Neural cell (in vitro differentiated cells): ENCODE measurements around the gene SNX17. TPM values are rescaled to one million over a fixed set of nuclear protein-coding genes. Genes with fewer than 3 reads are reported as not detected.

ENCODE experiments used
- H2AFZ ChIP-seq: fragments of 200-600, 300-800 bp; sonication (generic), shearing (Covaris generic); 2 replicates; pipeline ENCODE4 v1.6.0; 2014; ENCODE audit warnings: low read depth, mild to moderate bottlenecking, antibody characterized with exemption, low read length, moderate library complexity
- H3F3A ChIP-seq: fragments of 200-600 bp; shearing (Covaris generic); 2 replicates; pipeline ENCODE4 v1.6.1; 2016; ENCODE audit warnings: mild to moderate bottlenecking, moderate library complexity, mixed read lengths, antibody characterized with exemption, low read length; ENCODE audit not compliant: insufficient read depth, poor library complexity, severe bottlenecking
- H3K27ac ChIP-seq: fragments of 200-600, 300-800 bp; sonication (generic), shearing (Covaris generic); 2 replicates; pipeline ENCODE4 v1.5.1; 2014; ENCODE audit warnings: mild to moderate bottlenecking, low read length, moderate library complexity
- H3K27me3 ChIP-seq: fragments of 300-800, 200-600 bp; sonication (generic), shearing (Covaris generic); 2 replicates; pipeline ENCODE4 v1.6.0; 2014; ENCODE audit warnings: mild to moderate bottlenecking, low read depth, low read length, moderate library complexity; ENCODE audit not compliant: insufficient read depth
- H3K36me3 ChIP-seq: fragments of 300-800, 200-600 bp; sonication (generic), shearing (Covaris generic); 2 replicates; pipeline ENCODE4 v1.5.1; 2014; ENCODE audit warnings: mild to moderate bottlenecking, antibody characterized with exemption, low read length, moderate library complexity; ENCODE audit not compliant: insufficient read depth
- H3K4me2 ChIP-seq: fragments of 300-800, 200-600 bp; sonication (generic), shearing (Covaris generic); 2 replicates; pipeline ENCODE4 v1.6.0; 2014; ENCODE audit warnings: mild to moderate bottlenecking, low read length
- H3K4me3 ChIP-seq: fragments of 300-800, 200-600 bp; sonication (generic), shearing (Covaris generic); 2 replicates; pipeline ENCODE4 v1.5.1; 2014; ENCODE audit warnings: mild to moderate bottlenecking, low read length, moderate library complexity
- H3K79me2 ChIP-seq: fragments of 200-600 bp; shearing (Covaris generic); replicated peaks from 2 replicates; pipeline ENCODE4 v1.6.0; 2014; ENCODE audit warnings: mild to moderate bottlenecking, low read length, moderate library complexity; ENCODE audit not compliant: insufficient read depth
- H3K9ac ChIP-seq: fragments of 300-800, 200-600 bp; sonication (generic), shearing (Covaris generic); 2 replicates; pipeline ENCODE4 v1.6.1; 2016; ENCODE audit warnings: mild to moderate bottlenecking, low read length, mixed read lengths
- H3K9me2 ChIP-seq: fragments of 200-600 bp; shearing (Covaris generic); 2 replicates; pipeline ENCODE4 v1.6.1; 2016; ENCODE audit warnings: mild to moderate bottlenecking, low read length, mixed read lengths; ENCODE audit not compliant: insufficient read depth
- H3K9me3 ChIP-seq: fragments of 200-600, 300-800 bp; sonication (generic), shearing (Covaris generic); 2 replicates; pipeline ENCODE4 v1.6.1; 2016; ENCODE audit warnings: mild to moderate bottlenecking, mixed run types, low read length, moderate library complexity, mixed read lengths
- H4K20me1 ChIP-seq: fragments of 200-600 bp; shearing (Covaris generic); 2 replicates; pipeline ENCODE4 v1.6.1; 2016; ENCODE audit warnings: mild to moderate bottlenecking, mixed run types; ENCODE audit not compliant: insufficient read depth
- CTCF ChIP-seq: fragments of 450-650 bp; IDR thresholded peaks from 2 replicates; pipeline ENCODE4 v1.5.1; 2014; ENCODE audit warnings: antibody characterized with exemption, mild to moderate bottlenecking, moderate library complexity; ENCODE audit not compliant: poor library complexity, severe bottlenecking
- EP300 ChIP-seq: fragments of 450-650 bp; conservative IDR thresholded peaks from 2 replicates; pipeline ENCODE4 v1.6.1; 2014; ENCODE audit warnings: antibody characterized with exemption, mild to moderate bottlenecking, moderate library complexity; ENCODE audit not compliant: poor library complexity, severe bottlenecking
- EZH2 ChIP-seq: fragments of 200-600, 300-800 bp; shearing (Covaris generic), sonication (generic); IDR thresholded peaks from 2 replicates; pipeline ENCODE4 v1.6.1; 2014; ENCODE audit warnings: antibody characterized with exemption, low read length, borderline replicate concordance, mild to moderate bottlenecking; ENCODE audit not compliant: insufficient read depth, poor library complexity, severe bottlenecking
- MXI1 ChIP-seq: fragments of 450-650 bp; conservative IDR thresholded peaks from 2 replicates; pipeline ENCODE4 v1.6.1; 2014; ENCODE audit warnings: antibody characterized with exemption, mild to moderate bottlenecking; ENCODE audit not compliant: poor library complexity, severe bottlenecking
- POLR2AphosphoS5 ChIP-seq: IDR thresholded peaks from 2 replicates; pipeline ENCODE4 v1.6.1; 2012
- RAD21 ChIP-seq: fragments of 450-650 bp; conservative IDR thresholded peaks from 2 replicates; pipeline ENCODE4 v1.6.1; 2014; ENCODE audit warnings: antibody characterized with exemption, mild to moderate bottlenecking, moderate library complexity
- REST ChIP-seq: IDR thresholded peaks from 2 replicates; pipeline ENCODE4 v1.6.1; 2012; ENCODE audit warnings: borderline replicate concordance
- SMC3 ChIP-seq: fragments of 450-650 bp; conservative IDR thresholded peaks from 2 replicates; pipeline ENCODE4 v1.6.1; 2014; ENCODE audit warnings: antibody characterized with exemption, mild to moderate bottlenecking, moderate library complexity; ENCODE audit not compliant: poor library complexity
- TAF1 ChIP-seq: IDR thresholded peaks from 2 replicates; pipeline ENCODE4 v1.6.1; 2012; ENCODE audit warnings: low read depth
- polyA plus RNA-seq: library from polyadenylated mRNA; depleted of rRNA; stranded (reverse); fragments of >200 nt; gene quantifications from 2 replicates; pipeline ENCODE4 v1.2.3, GENCODE V29; 2014

SNX17 gene
- polyA plus RNA-seq, 1 donor from 2014 or later = 69.8 TPM

- Histone ChIP-seq H4K20me1 (no peaks in the 10 kb centered on the region), H2AFZ (no peak overlapping the region), H3K4me3 (no peak overlapping the region), H3F3A (no peaks in the 10 kb centered on the region), H3K4me2 (no peak overlapping the region), H3K9me3 (no peaks in the 10 kb centered on the region), H3K79me2 (peaks cover 23% of the 10 kb centered on the region), H3K9me2 (no peaks in the 10 kb centered on the region), H3K27ac (no peak overlapping the region), H3K36me3 (no peaks in the 10 kb centered on the region), H3K27me3 (no peaks in the 10 kb centered on the region), H3K9ac (no peak overlapping the region)
- TF ChIP-seq SMC3 (no peak), MXI1 (no peak), TAF1 (no peak), REST (no peak), POLR2AphosphoS5 (no peak), RAD21 (no peak), EP300 (no peak), CTCF (no peak), EZH2 (no peak)
Measured at GRCh38 chr2:27390822-27391679, 20.6 kb downstream of the SNX17 start.

DNA sequence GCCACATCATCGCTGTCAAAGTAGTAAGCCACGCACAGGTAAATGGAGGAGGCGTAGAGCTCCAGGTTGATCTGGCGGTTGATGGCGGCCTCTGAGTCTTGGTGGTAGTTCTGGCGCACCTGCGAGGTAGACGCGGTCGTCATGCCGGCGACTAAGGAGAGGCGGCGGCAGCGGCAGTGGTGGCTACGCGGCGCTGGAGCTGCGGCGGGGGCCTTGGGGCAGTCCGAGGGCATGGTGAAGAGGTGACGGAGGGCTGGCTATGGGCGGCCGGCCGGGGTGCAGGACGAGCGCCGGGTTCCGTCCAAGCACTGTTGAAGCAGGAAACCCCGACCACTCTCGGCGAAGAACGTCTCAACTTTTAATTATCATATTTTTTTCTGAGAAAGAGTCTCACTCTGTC, 22.8 kb downstream of the SNX17 start:
- H3K79me2 ChIP-seq = peaks cover 34% of the 10 kb centered on the region
- no peaks in the 10 kb centered on the region for H3K9me2 ChIP-seq
- no peaks in the 10 kb centered on the region for H3K36me3 ChIP-seq
- H2AFZ ChIP-seq = no peak overlapping the region
- TF ChIP-seq RAD21 = no peak
- TF ChIP-seq EZH2 = no peak
- no peak for TF ChIP-seq MXI1
- no peak for TF ChIP-seq POLR2AphosphoS5
- no peak for TF ChIP-seq SMC3
- no peak for TF ChIP-seq REST
- TF ChIP-seq EP300 = no peak
- no peak for TF ChIP-seq CTCF
- TF ChIP-seq TAF1 = no peak
- no peaks in the 10 kb centered on the region for H3K9me3 ChIP-seq
- no peak overlapping the region for H3K27ac ChIP-seq
- no peak overlapping the region for H3K9ac ChIP-seq
- H3K4me3 ChIP-seq = no peak overlapping the region
- no peaks in the 10 kb centered on the region for H3F3A ChIP-seq
- H3K4me2 ChIP-seq = no peak overlapping the region
- H4K20me1 ChIP-seq = no peaks in the 10 kb centered on the region
- H3K27me3 ChIP-seq = no peaks in the 10 kb centered on the region
